Subcutaneous adipose tissue (tissue), 4 donors: ENCODE results near the gene TECPR2. TPM values are rescaled to one million over a fixed set of nuclear protein-coding genes. Genes with fewer than 3 reads are reported as not detected.

Source experiments
- total RNA-seq, 4 donors: library from RNA; depleted of rRNA; stranded (reverse); fragments of >200 nt; gene quantifications; one replicate each; pipeline ENCODE4 v1.1.0, GENCODE V29; 2016
- TF ChIP-seq, protein P1 (sequence below): fragments of 450-650 bp; IDR thresholded peaks from one replicate; pipeline ENCODE4 v1.5.1; 2016; ENCODE audit warnings: low read depth, mild to moderate bottlenecking, control low read depth, antibody characterized with exemption, moderate library complexity

TECPR2 gene
- total RNA-seq, 4 donors from 2014 or later, result 14.4 to 23.0 (median 15.0) TPM

DNA sequence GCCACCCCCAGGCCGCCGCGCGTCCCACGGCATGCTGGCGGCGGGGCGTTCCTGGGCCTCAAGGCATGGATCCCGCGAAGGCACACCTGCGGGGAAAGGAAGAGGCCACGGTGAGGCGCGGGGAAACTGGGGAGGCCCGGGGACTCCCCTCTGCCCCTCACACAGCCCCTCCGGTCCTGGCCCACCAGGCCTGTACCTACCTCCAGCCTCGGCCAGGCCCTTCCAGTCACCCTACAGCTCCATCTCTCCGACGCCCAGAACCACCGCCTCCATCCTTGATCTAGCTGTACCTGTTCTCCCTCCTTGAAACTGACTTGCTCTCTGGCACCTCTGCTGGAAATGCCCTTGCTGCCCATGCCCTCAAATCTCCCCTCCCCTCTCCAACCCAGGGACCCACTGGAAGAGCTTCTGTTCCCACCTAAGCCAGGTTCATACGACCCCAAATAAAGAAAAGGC is 145.1 kb downstream of the TECPR2 start:
- TF ChIP-seq, protein P1, sequence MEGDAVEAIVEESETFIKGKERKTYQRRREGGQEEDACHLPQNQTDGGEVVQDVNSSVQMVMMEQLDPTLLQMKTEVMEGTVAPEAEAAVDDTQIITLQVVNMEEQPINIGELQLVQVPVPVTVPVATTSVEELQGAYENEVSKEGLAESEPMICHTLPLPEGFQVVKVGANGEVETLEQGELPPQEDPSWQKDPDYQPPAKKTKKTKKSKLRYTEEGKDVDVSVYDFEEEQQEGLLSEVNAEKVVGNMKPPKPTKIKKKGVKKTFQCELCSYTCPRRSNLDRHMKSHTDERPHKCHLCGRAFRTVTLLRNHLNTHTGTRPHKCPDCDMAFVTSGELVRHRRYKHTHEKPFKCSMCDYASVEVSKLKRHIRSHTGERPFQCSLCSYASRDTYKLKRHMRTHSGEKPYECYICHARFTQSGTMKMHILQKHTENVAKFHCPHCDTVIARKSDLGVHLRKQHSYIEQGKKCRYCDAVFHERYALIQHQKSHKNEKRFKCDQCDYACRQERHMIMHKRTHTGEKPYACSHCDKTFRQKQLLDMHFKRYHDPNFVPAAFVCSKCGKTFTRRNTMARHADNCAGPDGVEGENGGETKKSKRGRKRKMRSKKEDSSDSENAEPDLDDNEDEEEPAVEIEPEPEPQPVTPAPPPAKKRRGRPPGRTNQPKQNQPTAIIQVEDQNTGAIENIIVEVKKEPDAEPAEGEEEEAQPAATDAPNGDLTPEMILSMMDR, result no peak

- TF ChIP-seq, protein P1, result no peak
These were observed 145.7 kb downstream of the TECPR2 start for GRCh38 chr14:102508410-102508773.

DNA sequence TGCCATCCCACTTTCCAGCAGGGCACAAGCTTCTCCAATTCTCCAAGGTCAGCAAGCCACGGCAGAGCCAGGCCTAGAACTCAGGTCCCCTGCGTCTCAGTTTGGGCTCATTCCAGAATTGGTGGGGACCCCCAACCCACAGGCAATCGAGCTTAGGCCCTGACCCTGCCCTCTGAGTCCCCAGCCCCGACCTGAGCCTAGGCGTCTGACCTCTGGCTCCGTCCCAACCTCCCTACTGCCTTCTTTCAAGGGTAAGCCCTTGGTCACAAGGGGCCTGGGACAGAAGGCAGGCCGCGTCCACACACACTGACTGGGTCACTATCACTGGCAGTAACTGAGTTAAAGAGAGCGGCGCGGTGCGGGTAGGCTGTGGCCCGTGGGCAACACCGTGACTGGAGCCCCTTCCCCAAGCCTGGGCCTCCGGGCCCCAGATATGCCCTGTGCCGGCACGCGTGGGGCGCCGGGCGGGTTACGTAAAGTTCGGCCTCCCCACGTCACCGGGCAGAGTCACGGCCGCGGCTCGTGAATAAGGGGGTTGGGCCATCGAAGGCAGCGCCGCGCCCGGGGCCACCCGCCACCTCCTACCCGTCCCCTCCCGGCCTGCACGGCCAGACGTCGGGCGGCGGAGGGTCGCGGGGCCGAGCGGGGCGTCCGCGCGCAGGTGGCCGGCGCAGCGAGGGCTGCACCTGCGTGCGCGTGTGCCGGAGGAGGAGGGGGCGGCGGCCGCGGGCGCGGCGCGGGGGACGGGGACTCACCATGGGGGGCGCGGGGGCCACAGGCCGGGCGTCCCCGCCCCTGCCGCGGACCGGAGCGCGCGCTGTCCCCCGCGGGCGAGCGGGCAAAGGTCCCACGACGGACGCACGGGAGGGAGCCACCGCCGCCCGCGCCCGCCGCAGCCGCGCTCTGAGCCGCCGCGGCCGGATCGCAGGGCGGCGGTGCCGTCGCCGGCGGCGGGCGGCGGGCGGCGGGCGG is 146.3 kb downstream of the TECPR2 start:
- TF ChIP-seq, protein P1, result no peak

DNA sequence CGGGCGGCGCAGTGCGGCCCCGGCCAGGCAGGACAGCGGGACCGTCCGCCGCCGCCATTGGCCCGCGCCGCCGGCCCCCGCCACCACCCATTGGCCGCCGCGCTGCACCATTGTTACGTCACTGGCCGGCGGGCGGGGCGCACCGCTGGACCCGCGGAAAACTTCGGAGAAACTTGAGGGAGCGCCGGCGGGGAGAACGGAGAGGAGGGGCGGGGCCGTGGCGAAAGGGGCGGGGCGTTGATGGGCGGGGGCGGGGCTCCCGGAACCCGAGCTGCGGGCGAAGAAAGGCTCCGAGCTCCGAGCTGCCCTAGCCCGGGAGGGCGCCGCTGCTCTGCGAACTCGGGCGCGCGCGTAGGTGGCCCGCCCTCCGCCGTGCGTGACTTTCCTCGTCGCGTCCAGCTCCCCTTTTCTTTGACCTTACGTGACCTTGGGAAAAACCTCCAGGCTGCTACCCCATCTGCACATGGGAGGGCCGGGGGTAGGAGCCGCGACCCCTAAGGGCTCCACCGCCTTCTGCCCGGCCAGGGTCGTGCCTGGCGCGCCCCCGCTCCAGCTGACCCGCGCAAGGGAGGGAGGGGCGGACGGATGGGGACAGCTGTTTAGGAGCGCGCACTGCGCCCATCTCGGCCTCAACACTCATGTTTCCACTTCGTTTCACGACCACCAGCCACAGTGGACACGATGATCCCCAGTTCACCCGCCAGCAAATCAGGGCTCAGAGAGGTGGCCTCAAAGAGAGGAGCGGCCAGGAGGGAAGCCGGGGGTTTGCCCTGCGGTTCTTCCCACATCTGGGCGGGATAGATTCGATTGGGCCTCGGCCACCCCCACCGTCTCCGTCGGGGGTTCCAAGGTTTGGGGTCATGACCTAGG is 147.2 kb downstream of the TECPR2 start, which contains the start of gene ANKRD9:
ANKRD9 (minus strand) TSS at position 31 of the 870 bp plus-strand sequence. CDS start 1,887 bp downstream, outside the sequence.
- TF ChIP-seq, protein P1, result no peak

DNA sequence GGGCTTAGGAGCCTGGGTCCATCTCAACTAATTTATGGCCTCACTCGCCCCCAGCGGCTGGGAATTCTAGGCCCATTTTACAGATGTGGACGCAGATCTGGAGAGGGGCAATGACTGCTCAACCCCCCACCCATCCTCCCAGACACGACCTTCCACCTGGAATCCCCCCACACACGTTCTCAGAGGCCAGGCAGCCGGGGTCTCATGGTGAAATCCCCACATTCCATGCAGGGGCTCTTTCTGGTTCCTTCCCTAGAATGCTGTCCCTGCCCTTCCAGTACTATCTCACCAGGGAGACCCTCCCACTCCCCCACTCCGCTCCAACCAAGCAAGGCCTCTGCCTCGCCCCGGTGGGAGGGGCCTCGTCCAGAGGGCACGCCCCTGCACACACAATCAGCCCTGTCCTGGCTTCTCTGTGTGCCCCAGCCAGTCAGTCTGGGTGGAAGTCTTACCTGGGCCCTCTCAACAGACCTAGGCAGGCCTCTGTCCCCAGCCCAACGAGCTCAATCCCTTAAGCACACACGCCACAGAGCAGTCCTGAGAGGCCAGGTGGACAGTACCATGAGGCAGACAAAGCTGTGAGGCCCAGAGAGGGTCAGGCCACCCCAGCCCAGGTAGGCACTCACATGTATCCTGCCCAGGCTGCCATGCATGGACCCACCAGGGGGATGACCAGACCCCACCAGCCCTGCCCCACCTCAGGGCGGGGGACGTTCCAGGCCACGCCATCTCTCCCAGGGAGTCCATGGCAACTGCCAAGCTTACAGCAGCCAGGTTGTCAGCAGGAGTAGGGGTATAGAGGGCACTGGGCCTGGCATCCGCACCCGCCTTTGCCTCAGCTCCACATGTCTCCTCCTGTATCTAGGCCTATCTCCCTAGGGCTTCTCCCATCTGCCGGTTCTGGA is 148.1 kb downstream of the TECPR2 start:
- TF ChIP-seq, protein P1, result no peak

DNA sequence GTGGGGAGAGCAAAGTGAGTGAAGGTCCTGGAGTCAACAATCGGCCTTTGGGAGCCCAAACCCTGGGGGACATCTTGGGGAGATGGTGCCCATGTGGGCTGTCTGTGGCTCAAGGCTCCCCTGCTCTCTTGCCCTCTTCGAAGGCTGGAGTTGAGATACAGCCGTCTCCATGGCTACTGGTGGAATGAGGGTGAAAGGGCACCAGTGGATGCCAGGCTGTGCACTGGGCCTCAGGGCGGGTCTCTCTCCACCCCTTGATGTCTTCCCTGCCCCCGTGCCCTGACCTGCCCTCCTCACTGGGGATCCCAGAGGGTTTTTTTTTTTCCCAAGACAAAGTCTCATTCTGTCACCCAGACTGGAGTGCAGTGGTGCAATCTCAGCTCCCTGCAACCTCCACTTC is 148.8 kb downstream of the TECPR2 start:
- TF ChIP-seq, protein P1, result no peak
